HepG2 (cell line): ENCODE results near the gene CIAO3. TPM values are rescaled to one million over a fixed set of nuclear protein-coding genes. Genes with fewer than 3 reads are reported as not detected.

Experiments
- ARID5B ChIP-seq: IDR thresholded peaks from 2 replicates; pipeline ENCODE4 v1.4.0; 2020; ENCODE audit warnings: mild to moderate bottlenecking, missing genetic modification reagents
- CBX5 ChIP-seq: sonication (generic); formaldehyde crosslinking; IDR thresholded peaks from 2 replicates; pipeline ENCODE4 v1.4.0; 2020; ENCODE audit warnings: missing genetic modification reagents, borderline replicate concordance
- CENPT ChIP-seq: sonication (generic); formaldehyde crosslinking; IDR thresholded peaks from 2 replicates; pipeline ENCODE4 v1.8.0; 2022; ENCODE audit warnings: low read depth, mild to moderate bottlenecking, moderate library complexity, missing genetic modification reagents
- ERF ChIP-seq: IDR thresholded peaks from 2 replicates; pipeline ENCODE4 v1.6.1; 2018; ENCODE audit warnings: missing biosample characterization, missing genetic modification reagents
- ETV6 ChIP-seq: sonication (generic); formaldehyde crosslinking; conservative IDR thresholded peaks from 2 replicates; pipeline ENCODE4 v1.4.0; 2020; ENCODE audit warnings: missing genetic modification reagents
- GATAD1 ChIP-seq: IDR thresholded peaks from 2 replicates; pipeline ENCODE4 v1.6.1; 2016; ENCODE audit warnings: missing genetic modification reagents, missing compliant biosample characterization
- JARID2 ChIP-seq: sonication (generic); formaldehyde crosslinking; IDR thresholded peaks from 2 replicates; pipeline ENCODE4 v1.8.1; 2023; ENCODE audit warnings: missing genetic modification reagents, inconsistent platforms; ENCODE audit not compliant: insufficient replicate concordance
- MAZ ChIP-seq, 2 experiments: sonication (generic) in 1 of 2; formaldehyde crosslinking in 1 of 2; IDR thresholded peaks; 2 replicates each; pipeline versions ENCODE4 v1.5.0 to v1.6.1; 2012 to 2020; ENCODE audit warnings: low read depth in 2 of 2, mild to moderate bottlenecking in 2 of 2, borderline replicate concordance in 1 of 2, improper control_type of control experiment in 1 of 2, low read length in 1 of 2, missing genetic modification reagents in 1 of 2, moderate library complexity in 1 of 2
- MBNL3 ChIP-seq: fragments of 250-450 bp; sonication (Bioruptor Pico); conservative IDR thresholded peaks from 2 replicates; pipeline ENCODE4 v1.8.0; 2022; ENCODE audit warnings: mild to moderate bottlenecking, inconsistent platforms
- MXD3 ChIP-seq: IDR thresholded peaks from 2 replicates; pipeline ENCODE4 v1.6.1; 2016; ENCODE audit warnings: mild to moderate bottlenecking, missing biosample characterization, missing genetic modification reagents
- NCOR1 ChIP-seq: fragments of 200-600 bp; sonication (generic); IDR thresholded peaks from 2 replicates; pipeline ENCODE4 v1.7.0; 2017; ENCODE audit warnings: antibody characterized with exemption, low read length, borderline replicate concordance
- NR2C2 ChIP-seq: sonication (generic); formaldehyde crosslinking; IDR thresholded peaks from 2 replicates; pipeline ENCODE4 v1.4.0; 2020; ENCODE audit warnings: missing genetic modification reagents, mild to moderate bottlenecking, moderate library complexity, borderline replicate concordance
- PATZ1 ChIP-seq: sonication (generic); formaldehyde crosslinking; IDR thresholded peaks from 2 replicates; pipeline ENCODE4 v1.4.0; 2020; ENCODE audit warnings: missing genetic modification reagents
- PCBP1 ChIP-seq: fragments of 200-400 bp; formaldehyde crosslinking; IDR thresholded peaks from 2 replicates; pipeline ENCODE4 v1.6.1; 2017; ENCODE audit warnings: mild to moderate bottlenecking, low read depth, low read length, borderline replicate concordance
- TGIF2 ChIP-seq: IDR thresholded peaks from 2 replicates; pipeline ENCODE4 v1.6.1; 2016; ENCODE audit warnings: control low read depth, missing compliant biosample characterization
- USF2 ChIP-seq, 2 experiments: sonication (generic) in 1 of 2; formaldehyde crosslinking in 1 of 2; IDR thresholded peaks; 2 replicates each; pipeline versions ENCODE4 v1.5.1 to v1.6.1; 2011 to 2020; ENCODE audit warnings: borderline replicate concordance in 1 of 2, low read depth in 1 of 2, low read length in 1 of 2, mild to moderate bottlenecking in 1 of 2, missing genetic modification reagents in 1 of 2, moderate library complexity in 1 of 2
- ZC3H4 ChIP-seq: sonication (generic); formaldehyde crosslinking; IDR thresholded peaks from 2 replicates; pipeline ENCODE4 v1.4.0; 2020; ENCODE audit warnings: missing genetic modification reagents, borderline replicate concordance
- ZNF10 ChIP-seq: sonication (generic); formaldehyde crosslinking; IDR thresholded peaks from 2 replicates; pipeline ENCODE4 v1.4.0; 2020; ENCODE audit warnings: mild to moderate bottlenecking, low read depth, missing genetic modification reagents, borderline replicate concordance
- ZNF354B ChIP-seq: sonication (generic); formaldehyde crosslinking; IDR thresholded peaks from 2 replicates; pipeline ENCODE4 v1.8.0; 2022; ENCODE audit warnings: mild to moderate bottlenecking, missing genetic modification reagents
- polyA plus RNA-seq, 8 experiments: library from polyadenylated mRNA; depleted of rRNA in 3 of 8; stranded (reverse) in 7 of 8; unstranded in 1 of 8; fragments of >200 nt; fragmentation: Illumina TruSeq in 4 of 8; extraction: Trizol in 4 of 8; gene quantifications; 2 replicates each; pipeline versions ENCODE4 v1.2.1 to v1.2.3, GENCODE V29; 2011 to 2016; ENCODE audit warnings: low read depth in 4 of 8, missing spikeins in 1 of 8, mixed read lengths in 1 of 8; ENCODE audit not compliant: insufficient read depth in 1 of 8
- total RNA-seq, 5 experiments: library from RNA; depleted of rRNA; stranded (reverse); fragments of >200 nt; fragmentation: Illumina TruSeq; extraction: Trizol; gene quantifications; 2 replicates each; pipeline ENCODE4 v1.2.3, GENCODE V29; 2016; ENCODE audit warnings: low read depth in 1 of 5

The CIAO3 gene
- total and polyA plus RNA-seq, 2 of the 13 experiments (the other 11 are each of a cell fraction or from before 2014, with no cell fraction given), result 21.7 to 25.0 TPM

GRCh38 chr16:711548-712320 lies 29.1 kb downstream of the CIAO3 start (continued):
- TF ChIP-seq USF2 (IDR thresholded peaks at IDR 0.05; ENCODE audit: low read depth, low read length) (no peak), USF2 (CRISPR knock-in tag; IDR thresholded peaks at IDR 0.05; ENCODE audit: borderline replicate concordance) (no peak), PCBP1 (peak; percentile 52; the same call in 1 of the 2 replicates), ZC3H4 (CRISPR knock-in tag) (no peak), ERF (CRISPR knock-in tag) (0 out of 2 replicates have a peak, but pooled peaks have one; percentile 27), MBNL3 (CRISPR knock-in tag) (no peak), JARID2 (CRISPR knock-in tag) (no peak), NR2C2 (no peak), MAZ (IDR thresholded peaks at IDR 0.05; ENCODE audit: borderline replicate concordance, low read depth, low read length) (0 out of 2 replicates have a peak, but pooled peaks have one; percentile 36), MAZ (CRISPR knock-in tag; IDR thresholded peaks at IDR 0.05; ENCODE audit: low read depth) (no peak), ZNF354B (CRISPR knock-in tag) (no peak), CBX5 (CRISPR knock-in tag) (no peak), PATZ1 (peak; percentile 44; the same call in 1 of the 2 replicates), NCOR1 (no peak), GATAD1 (CRISPR knock-in tag) (no peak), CENPT (CRISPR knock-in tag) (no peak), TGIF2 (CRISPR knock-in tag) (no peak), ARID5B (CRISPR knock-in tag) (no peak), ETV6 (CRISPR knock-in tag) (no peak), ZNF10 (CRISPR knock-in tag) (no peak), MXD3 (no peak)
